Renal cortex interstitium (tissue), 11 donors: ENCODE measurements around the gene CD34. TPM values are rescaled to one million over a fixed set of nuclear protein-coding genes. Genes with fewer than 3 reads are reported as not detected.
"Not testable (repeated sequence)": the region's sequence is repeated elsewhere in the genome, so short reads cannot be mapped to it uniquely, and the experiment has no call there.

Experiments
- DNase-seq, 11 donors: peaks; one replicate each; pipeline ENCODE4 v3.0.0-alpha.2; 2013; ENCODE audit warnings: low read depth in 9 of 11, low spot score in 4 of 11; ENCODE audit errors: extremely low read depth in 1 of 11
- polyA plus RNA-seq, 3 donors: library from polyadenylated mRNA; unstranded; fragments of 120-200 nt; gene quantifications; one replicate each; pipeline ENCODE4 v1.2.1, GENCODE V29; 2013; ENCODE audit not compliant: insufficient read length in 3 of 3

Gene CD34
- polyA plus RNA-seq, 3 donors = 79.0 to 106 (median 95.1) TPM

- no peak for DNase-seq
These were observed 24.7 kb downstream of the CD34 start for GRCh38 chr1:207886227-207886626.

DNA sequence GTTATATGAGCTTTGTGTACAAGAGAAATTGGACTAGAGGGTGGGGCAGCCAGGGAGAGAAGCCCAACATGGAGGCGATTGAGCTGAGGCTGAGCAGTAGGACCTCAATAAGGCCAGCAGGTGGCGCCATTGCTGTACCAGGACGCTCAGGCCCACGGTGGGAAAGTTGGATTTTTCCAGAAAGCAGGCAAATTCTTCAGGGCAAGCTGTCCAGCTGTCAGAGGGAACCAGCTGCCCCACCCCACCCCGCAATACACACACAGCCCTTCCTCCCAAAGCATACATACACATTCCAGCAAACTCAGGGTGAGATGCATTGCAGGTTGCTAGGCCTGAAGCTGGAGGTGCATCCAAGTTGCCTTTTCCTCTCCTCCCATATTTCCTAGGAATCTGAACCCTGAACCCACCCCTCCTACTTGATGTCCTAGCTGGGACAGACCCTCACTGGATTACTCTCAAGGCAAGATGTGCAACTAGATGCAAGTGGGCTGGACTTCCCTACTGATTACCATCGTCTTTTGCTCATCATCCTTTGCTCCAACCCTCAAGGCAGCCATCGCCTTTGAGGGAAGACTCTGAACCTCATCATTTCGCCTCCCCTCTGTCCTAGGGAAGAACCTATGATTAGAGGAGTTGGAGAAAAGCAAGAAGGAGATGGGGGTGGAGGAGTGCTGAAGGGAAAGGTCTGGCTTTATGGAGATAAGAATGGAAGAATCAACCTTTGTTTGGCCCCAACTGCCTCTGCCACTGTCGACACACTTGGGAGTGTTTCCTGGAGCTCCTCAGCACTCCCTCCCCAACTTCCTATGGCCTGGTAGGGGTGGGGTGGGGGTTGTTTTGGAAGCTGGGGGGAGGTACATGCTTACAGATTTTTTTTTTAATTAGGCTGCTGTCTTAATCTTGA, 25.5 kb downstream of the CD34 start:
- peak; percentile 72 to 87 (median 79) for DNase-seq

DNA sequence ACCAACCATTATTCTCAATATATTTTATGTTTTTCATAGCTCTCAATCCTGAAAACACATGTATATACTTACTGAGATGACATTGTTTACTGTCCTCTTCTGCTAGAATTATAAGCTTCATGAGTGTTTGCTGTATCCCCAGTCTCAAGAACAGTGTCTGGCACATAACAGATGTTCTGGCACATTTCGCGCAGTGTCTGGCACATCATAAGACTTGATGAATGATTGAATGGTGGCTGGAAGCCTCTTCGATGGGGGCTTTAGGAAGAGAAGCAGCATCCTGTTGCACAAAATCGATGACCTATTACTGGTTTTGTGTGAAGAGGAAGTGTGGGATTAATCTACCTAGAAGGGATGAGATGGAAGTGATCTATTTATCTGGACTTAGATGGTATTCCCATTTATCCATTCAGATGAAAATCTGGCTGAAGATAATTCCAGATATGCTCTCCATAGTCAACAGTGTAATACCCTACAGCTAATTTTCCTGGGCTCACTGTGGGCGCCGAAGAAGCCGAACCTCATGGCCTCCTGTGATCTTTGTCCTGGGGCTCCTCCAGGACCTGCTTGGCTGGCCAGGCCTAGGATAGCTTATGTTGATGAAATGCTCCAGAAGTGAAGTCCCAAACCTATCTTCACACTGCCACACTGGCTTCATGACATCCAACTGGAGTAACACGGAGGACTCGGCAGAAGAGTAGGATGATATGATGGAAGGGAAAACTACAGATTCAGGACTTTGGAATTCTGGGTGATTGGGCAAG, 26.5 kb downstream of the CD34 start:
- DNase-seq = no peak

DNA sequence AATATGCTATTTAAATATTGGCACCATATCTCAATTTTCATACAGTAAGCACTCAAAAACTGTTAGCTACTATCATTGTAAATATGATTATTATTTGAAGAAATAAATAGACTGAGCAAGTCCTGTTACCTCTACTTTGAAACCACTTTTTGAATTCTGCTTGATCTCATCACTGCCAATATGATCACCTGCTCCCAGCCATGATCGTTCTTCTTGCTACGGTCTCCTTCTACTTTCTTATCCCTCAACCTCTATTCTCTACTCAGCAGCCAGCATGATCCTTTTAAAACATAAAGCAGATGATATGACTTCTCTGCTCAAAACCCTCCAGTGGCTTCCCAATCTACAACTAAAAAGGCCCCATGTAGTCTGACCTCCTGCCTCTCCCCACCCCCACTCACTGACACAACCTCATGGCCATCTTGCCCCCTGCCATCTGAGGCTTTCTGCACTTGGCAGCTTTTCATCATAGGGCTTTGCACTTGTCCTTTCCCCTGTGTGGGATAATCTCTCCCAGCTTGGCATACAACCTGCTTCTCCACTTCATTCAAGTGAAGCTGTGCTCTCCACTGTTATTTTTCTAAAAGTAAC, 27.2 kb downstream of the CD34 start:
- DNase-seq = no peak

- DNase-seq = no peak
These were observed 27.7 kb downstream of the CD34 start for GRCh38 chr1:207883104-207883651.

DNA sequence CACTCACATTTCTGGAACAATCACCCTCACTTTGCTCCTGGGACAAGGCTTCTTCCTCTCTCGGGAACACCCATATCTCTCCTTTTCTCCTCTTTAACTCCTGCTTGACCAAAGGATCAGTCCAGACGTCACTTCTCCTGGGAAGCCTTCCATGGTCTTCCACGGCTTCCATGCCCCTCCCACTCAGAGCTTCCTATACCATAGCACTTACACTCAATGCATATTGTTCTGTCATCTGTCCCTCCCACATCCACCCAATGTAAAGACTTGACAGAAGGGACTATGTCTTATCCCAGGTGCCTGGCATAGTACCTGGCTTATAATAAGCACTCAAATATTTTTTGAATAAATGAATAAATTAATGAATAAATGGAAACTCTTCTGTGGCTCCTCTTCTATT, 28.2 kb downstream of the CD34 start:
- no peak for DNase-seq

DNA sequence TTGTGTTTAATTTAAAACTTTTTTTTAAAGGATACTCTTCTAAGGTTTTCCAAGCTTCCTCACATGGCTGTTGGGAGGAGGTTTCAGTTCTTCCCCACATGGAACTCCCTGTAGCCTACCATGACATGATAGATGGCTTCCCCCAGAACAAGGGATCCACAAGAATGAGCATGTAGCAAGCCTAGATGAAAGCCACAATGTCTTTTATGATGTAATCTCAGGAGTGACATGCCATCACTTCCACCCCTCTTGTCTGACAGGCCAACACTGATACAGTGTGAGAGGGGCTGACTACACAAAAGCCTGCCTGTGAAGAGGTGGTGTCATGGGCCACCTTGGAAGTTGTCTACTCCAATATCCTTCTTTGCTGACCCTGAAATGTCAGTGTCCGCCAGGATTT, 32.0 kb downstream of the CD34 start:
- no peak for DNase-seq

- DNase-seq = not testable (repeated sequence)
These were observed 33.0 kb downstream of the CD34 start for GRCh38 chr1:207877914-207878313.

- no peak for DNase-seq
These were observed 34.8 kb downstream of the CD34 start for GRCh38 chr1:207876131-207876530.

GRCh38 chr1:207875532-207875931, 35.4 kb downstream of the CD34 start:
- DNase-seq = no peak

DNA sequence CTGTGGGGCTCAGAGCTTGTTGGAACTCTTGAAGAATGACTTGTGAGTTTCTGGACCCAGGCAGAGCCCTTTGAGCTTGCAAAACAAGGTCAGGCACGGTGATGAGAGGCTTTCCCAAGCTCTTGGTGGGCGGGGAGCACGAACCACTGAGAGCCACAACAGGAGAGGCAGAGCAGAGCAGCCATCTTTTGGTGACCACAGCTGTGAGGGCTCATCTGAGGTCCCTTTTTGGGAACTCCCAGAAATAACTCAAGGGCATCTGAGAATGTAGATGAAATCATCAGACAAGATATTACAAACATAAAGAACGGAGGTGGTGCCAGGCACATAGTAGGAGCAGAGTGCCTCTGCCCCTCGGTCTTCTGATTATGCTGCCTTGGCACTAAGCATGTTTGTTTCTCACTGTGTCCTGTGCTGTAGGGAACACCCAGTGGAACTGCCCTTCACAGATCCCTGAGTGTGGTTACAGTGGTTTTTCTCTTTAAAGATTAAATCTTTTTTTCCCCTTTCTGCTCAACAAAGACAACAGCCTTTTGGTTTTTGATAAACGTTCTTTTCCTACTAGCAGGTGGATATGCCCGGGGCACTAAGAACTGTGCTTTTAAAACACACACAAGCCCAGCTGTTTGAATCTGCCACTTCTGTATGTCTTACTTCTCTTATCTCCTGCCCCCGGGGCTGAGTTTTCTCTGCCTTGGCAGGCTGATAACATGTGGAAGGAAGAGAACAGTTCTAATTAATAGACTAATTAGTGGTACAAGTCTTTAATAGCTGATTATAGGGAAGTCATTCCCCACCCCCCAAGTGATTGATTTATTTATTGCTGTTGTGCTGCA, 37.7 kb downstream of the CD34 start:
- no peak for DNase-seq

DNA sequence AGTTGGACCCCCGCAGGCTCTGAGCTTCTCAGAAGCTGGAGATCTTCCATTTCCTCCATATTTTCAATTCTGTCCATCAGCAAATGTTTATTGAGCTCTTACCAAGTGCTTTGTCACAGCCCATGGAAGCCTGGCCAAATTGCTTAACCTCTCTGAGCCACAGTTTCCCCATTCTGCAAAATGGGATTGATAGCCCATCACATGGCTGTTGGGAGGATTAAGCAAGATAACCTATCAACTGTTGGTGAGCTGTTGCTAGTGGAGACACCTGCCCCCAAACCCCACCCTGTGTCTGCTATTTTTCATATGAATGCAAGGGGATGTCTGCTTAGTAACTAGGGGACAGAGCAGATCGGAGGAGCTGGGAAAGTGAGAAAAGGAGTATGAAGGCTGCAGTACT, 38.3 kb downstream of the CD34 start:
- DNase-seq = no peak

GRCh38 chr1:207871117-207871649, 39.7 kb downstream of the CD34 start:
- no peak for DNase-seq

GRCh38 chr1:207870306-207871031, 40.5 kb downstream of the CD34 start:
- DNase-seq = no peak

- DNase-seq = no peak
These were observed 41.1 kb downstream of the CD34 start for GRCh38 chr1:207869859-207870258.

GRCh38 chr1:207868774-207869721, 41.9 kb downstream of the CD34 start:
- peak; percentile 50 to 79 (median 71) for DNase-seq

DNA sequence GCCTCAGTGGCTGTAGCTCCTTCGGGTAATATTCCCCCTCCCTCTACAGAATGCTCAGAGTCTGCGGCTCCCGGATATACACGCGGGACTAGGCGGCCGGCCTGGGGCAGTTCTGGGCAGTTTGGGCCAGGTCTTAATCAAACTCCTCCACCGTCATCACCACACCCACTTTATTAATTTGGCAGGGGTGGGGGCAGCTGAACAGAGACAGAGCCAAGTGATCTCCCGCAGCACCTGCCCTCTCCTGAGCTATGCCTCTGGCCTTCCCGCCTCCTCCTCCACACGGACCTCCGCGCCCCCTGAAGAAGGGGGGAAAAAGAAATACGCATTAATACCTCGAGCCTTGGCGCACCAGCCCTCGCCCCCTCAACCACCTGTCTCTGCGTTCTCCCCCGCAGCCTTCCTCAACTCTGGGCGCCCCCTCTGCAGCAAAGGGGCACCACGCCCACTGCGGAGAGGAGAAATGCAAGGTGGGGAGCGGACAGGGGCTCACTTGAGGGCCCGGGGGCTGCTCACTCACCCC, 42.6 kb downstream of the CD34 start:
- DNase-seq = peak in 1 of 11 donors; percentile 23
